K562 (cell line): ENCODE data around the gene RBM45. TPM values are rescaled to one million over a fixed set of nuclear protein-coding genes. Genes with fewer than 3 reads are reported as not detected.
A peak's percentile ranks its signal among the peaks of the same experiment; 100 is the strongest.

Source experiments
- CAMTA2 ChIP-seq: fragments of 250-450 bp; sonication (Bioruptor Pico); conservative IDR thresholded peaks from 2 replicates; pipeline ENCODE4 v1.5.1; 2022
- CBFA2T2 ChIP-seq: fragments of 450-650 bp; conservative IDR thresholded peaks from 2 replicates; pipeline ENCODE4 v1.6.1; 2017; ENCODE audit warnings: mild to moderate bottlenecking
- CCNT2 ChIP-seq: IDR thresholded peaks from 2 replicates; pipeline ENCODE4 v1.6.1; 2011; ENCODE audit warnings: borderline replicate concordance, low read depth, mild to moderate bottlenecking, moderate library complexity, mixed read lengths, low read length; ENCODE audit not compliant: insufficient read length; ENCODE audit errors: extremely low read depth
- CSDE1 ChIP-seq, 2 experiments: fragments of 450-650 bp; IDR thresholded peaks; 2 replicates each; pipeline ENCODE4 v1.6.1; 2016; ENCODE audit warnings: mild to moderate bottlenecking in 1 of 2
- ERF ChIP-seq: fragments of 450-650 bp; formaldehyde crosslinking; IDR thresholded peaks from 2 replicates; pipeline ENCODE4 v1.4.0; 2020; ENCODE audit warnings: mild to moderate bottlenecking, mixed read lengths
- ETS2 ChIP-seq: IDR thresholded peaks from 2 replicates; pipeline ENCODE4 v1.6.1; 2016; ENCODE audit warnings: borderline replicate concordance, missing genetic modification characterization, mild to moderate bottlenecking, moderate library complexity, missing compliant biosample characterization; ENCODE audit not compliant: poor library complexity, severe bottlenecking
- HNRNPL ChIP-seq: fragments of 200-400 bp; formaldehyde crosslinking; IDR thresholded peaks from 2 replicates; pipeline ENCODE4 v1.6.1; 2017; ENCODE audit warnings: low read depth, mild to moderate bottlenecking, low read length
- IRF2 ChIP-seq: sonication (generic); formaldehyde crosslinking; IDR thresholded peaks from 2 replicates; pipeline ENCODE4 v1.8.1; 2022; ENCODE audit warnings: mild to moderate bottlenecking, missing genetic modification reagents
- IRF9 ChIP-seq: fragments of 450-650 bp; IDR thresholded peaks from 2 replicates; pipeline ENCODE4 v1.6.1; 2016; ENCODE audit warnings: missing biosample characterization, missing genetic modification characterization
- JUNB ChIP-seq: fragments of 450-650 bp; formaldehyde crosslinking; conservative IDR thresholded peaks from 2 replicates; pipeline ENCODE4 v1.4.0; 2020; ENCODE audit warnings: mild to moderate bottlenecking
- L3MBTL2 ChIP-seq: fragments of 450-650 bp; IDR thresholded peaks from 2 replicates; pipeline ENCODE4 v1.6.1; 2016; ENCODE audit warnings: mild to moderate bottlenecking, moderate library complexity
- LARP7 ChIP-seq: fragments of 450-650 bp; IDR thresholded peaks from 2 replicates; pipeline ENCODE4 v1.6.1; 2016
- MEF2D ChIP-seq: conservative IDR thresholded peaks from 2 replicates; pipeline ENCODE4 v1.6.1; 2016; ENCODE audit warnings: low read depth, missing genetic modification characterization, missing compliant biosample characterization
- NR2C1 ChIP-seq, 2 experiments: fragments of 450-650 bp; IDR thresholded peaks; 2 replicates each; pipeline ENCODE4 v1.6.1; 2017; ENCODE audit warnings: mild to moderate bottlenecking in 2 of 2, antibody characterized with exemption in 1 of 2, inconsistent platforms in 1 of 2, missing compliant biosample characterization in 1 of 2, missing genetic modification characterization in 1 of 2
- POLR2AphosphoS2 ChIP-seq: IDR thresholded peaks from 2 replicates; pipeline ENCODE4 v1.6.1; 2012; ENCODE audit warnings: low read length, improper control_type of control experiment
- POLR3A ChIP-seq: IDR thresholded peaks from 2 replicates; pipeline ENCODE4 v1.6.1; 2011; ENCODE audit warnings: borderline replicate concordance, mild to moderate bottlenecking, moderate library complexity; ENCODE audit not compliant: insufficient read length, insufficient read depth; ENCODE audit errors: extremely low read depth
- SOX6 ChIP-seq: fragments of 450-650 bp; IDR thresholded peaks from 2 replicates; pipeline ENCODE4 v1.6.1; 2014; ENCODE audit warnings: mild to moderate bottlenecking
- TBP ChIP-seq: optimal IDR thresholded peaks from 2 replicates; pipeline ENCODE3; 2011; ENCODE audit warnings: low read depth, low read length, improper control_type of control experiment
- TEAD2 ChIP-seq: fragments of 450-650 bp; IDR thresholded peaks from 2 replicates; pipeline ENCODE4 v1.6.1; 2016; ENCODE audit warnings: missing genetic modification characterization, control low read depth, missing compliant biosample characterization
- UBTF ChIP-seq, 2 experiments: IDR thresholded peaks; 2 replicates each; pipeline ENCODE4 v1.6.1; 2012; ENCODE audit warnings: improper control_type of control experiment in 2 of 2, low read depth in 2 of 2, low read length in 2 of 2, borderline replicate concordance in 1 of 2
- ZBTB17 ChIP-seq: fragments of 450-650 bp; formaldehyde crosslinking; IDR thresholded peaks from 2 replicates; pipeline ENCODE4 v1.4.0; 2020; ENCODE audit warnings: mild to moderate bottlenecking
- ZBTB43 ChIP-seq: sonication (generic); formaldehyde crosslinking; IDR thresholded peaks from 2 replicates; pipeline ENCODE4 v1.8.0; 2023; ENCODE audit warnings: mild to moderate bottlenecking, missing genetic modification reagents
- ZKSCAN1 ChIP-seq: fragments of 150-350 bp; IDR thresholded peaks from 2 replicates; pipeline ENCODE4 v1.6.1; 2016; ENCODE audit warnings: low read depth, low read length
- ZNF408 ChIP-seq: fragments of 250-450 bp; sonication (Bioruptor Pico); IDR thresholded peaks from 2 replicates; pipeline ENCODE4 v1.4.0; 2020; ENCODE audit warnings: low read depth, mild to moderate bottlenecking, moderate library complexity
- polyA plus RNA-seq, 8 experiments: library from polyadenylated mRNA; depleted of rRNA in 4 of 8; stranded (reverse) in 5 of 8; unstranded in 3 of 8; fragments of >200 nt; fragmentation: Nextera tagmentation in 2 of 8; fragmentation: Illumina TruSeq in 1 of 8; extraction: Ambion mirVana in 2 of 8; extraction: Trizol in 1 of 8; gene quantifications; 2 replicates each; pipeline versions ENCODE4 v1.2.1 to v1.2.3, GENCODE V29; 2011 to 2014; ENCODE audit warnings: inconsistent platforms in 1 of 8, missing spikeins in 1 of 8
- total RNA-seq, 7 experiments: library from RNA; depleted of rRNA in 6 of 7; stranded (reverse); fragments of >200 nt in 6 of 7; fragmentation: Illumina TruSeq in 2 of 7; extraction: Trizol in 2 of 7; gene quantifications; 2 replicates each; pipeline versions ENCODE4 v1.2.1 to v1.2.3, GENCODE V29; 2011 to 2021; ENCODE audit warnings: low replicate concordance in 1 of 7

The RBM45 gene
- total and polyA plus RNA-seq, 9 of the 15 experiments (the other 6 are each of a cell fraction or from before 2014, with no cell fraction given), result 6.7 to 22.0 (median 15.0) TPM

GRCh38 chr2:178072383-178073301 is 39.6 kb upstream of the RBM45 start, which contains the start of gene PDE11A (continued):
- TF ChIP-seq LARP7, result 0 out of 2 replicates have a peak, but pooled peaks have one; percentile 17
- TF ChIP-seq POLR3A, result no peak
- TF ChIP-seq TBP, result peak; percentile 67
- TF ChIP-seq CSDE1 (IDR thresholded peaks at IDR 0.05), result no peak
- no peak for TF ChIP-seq ETS2 (tag)
- TF ChIP-seq CCNT2, result peak; percentile 12
- TF ChIP-seq ZBTB43 (CRISPR knock-in tag), result 0 out of 2 replicates have a peak, but pooled peaks have one; percentile 15
- no peak for TF ChIP-seq POLR2AphosphoS2
- TF ChIP-seq ERF, result no peak
- peak; percentile 94 to 98; a peak in 3 of 4 replicates for TF ChIP-seq UBTF (IDR thresholded peaks at IDR 0.05; ENCODE audit: borderline replicate concordance in 1 of 2, low read depth in 2 of 2, low read length in 2 of 2)
- peak; percentile 86 for TF ChIP-seq ZBTB17
- TF ChIP-seq SOX6, result 0 out of 2 replicates have a peak, but pooled peaks have one; percentile 39
- TF ChIP-seq ZKSCAN1, result 0 out of 2 replicates have a peak, but pooled peaks have one; percentile 57
- TF ChIP-seq L3MBTL2, result peak; percentile 69
- no peak for TF ChIP-seq IRF2 (CRISPR knock-in tag)
- TF ChIP-seq ZNF408 (CRISPR knock-in tag), result no peak
- no peak for TF ChIP-seq NR2C1 (IDR thresholded peaks at IDR 0.05)
- no peak for TF ChIP-seq NR2C1 (tag; IDR thresholded peaks at IDR 0.05)
- TF ChIP-seq CBFA2T2, result no peak
- 0 out of 2 replicates have a peak, but pooled peaks have one; percentile 21 for TF ChIP-seq MEF2D (tag)
- no peak for TF ChIP-seq IRF9 (tag)
- TF ChIP-seq TEAD2 (tag), result no peak
- TF ChIP-seq JUNB (CRISPR knock-in tag), result no peak
- no peak for TF ChIP-seq CAMTA2
- no peak for TF ChIP-seq HNRNPL
